GM21367 (cell line): ENCODE measurements around the gene ADCY6.

Source experiments
- ATAC-seq: cut with Tn5 transposase; IDR thresholded peaks from one replicate; pipeline ENCODE4 v1.9.1; 2021; ENCODE audit not compliant: unreplicated experiment

Gene ADCY6

DNA sequence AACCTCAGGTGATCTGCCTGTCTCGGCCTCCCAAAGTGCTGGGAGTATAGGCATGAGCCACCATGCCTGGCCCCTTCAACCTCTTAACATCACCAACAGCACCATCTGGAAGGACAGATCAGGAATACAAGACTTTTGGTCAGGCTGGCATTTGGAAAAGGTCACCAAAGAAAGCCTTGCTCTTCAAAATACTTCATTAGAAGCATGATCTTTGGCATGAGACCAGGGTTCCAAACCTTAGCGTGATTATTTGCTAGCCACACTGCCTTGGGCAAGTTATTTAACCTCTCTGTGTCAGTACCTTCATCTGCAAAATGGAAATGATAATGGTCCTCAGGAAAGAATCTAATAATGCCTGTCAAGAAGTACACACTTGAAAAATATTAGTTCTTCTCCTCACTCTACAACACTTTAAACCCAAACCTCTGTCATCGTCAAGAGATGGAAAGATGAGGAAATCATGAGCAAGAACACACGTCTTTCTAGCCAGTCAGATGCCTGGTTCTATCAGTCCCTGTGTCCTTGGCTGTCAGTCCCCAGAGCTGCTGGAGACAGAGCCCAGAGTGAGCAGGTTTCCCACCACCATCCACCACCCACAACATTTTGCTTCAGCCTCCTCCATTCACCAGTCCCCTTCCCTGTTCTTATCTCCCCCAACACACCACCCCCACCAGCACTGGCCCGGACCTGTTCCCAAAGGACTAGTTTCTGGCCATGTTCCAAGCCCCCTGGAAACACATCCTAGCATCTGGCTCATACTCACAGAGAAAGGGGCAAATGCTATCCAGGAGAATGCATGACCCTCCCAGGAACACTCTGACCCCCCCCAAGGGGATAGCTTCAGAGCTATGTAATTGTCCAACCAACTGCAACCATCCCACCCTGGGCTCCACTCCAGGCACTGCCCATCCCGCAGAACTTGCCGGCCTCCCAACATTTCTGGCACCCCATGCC is 2.0 kb downstream of the ADCY6 start:
- ATAC-seq = no peak

GRCh38 chr12:48783432-48783831 is 5.5 kb downstream of the ADCY6 start:
- ATAC-seq = no peak

DNA sequence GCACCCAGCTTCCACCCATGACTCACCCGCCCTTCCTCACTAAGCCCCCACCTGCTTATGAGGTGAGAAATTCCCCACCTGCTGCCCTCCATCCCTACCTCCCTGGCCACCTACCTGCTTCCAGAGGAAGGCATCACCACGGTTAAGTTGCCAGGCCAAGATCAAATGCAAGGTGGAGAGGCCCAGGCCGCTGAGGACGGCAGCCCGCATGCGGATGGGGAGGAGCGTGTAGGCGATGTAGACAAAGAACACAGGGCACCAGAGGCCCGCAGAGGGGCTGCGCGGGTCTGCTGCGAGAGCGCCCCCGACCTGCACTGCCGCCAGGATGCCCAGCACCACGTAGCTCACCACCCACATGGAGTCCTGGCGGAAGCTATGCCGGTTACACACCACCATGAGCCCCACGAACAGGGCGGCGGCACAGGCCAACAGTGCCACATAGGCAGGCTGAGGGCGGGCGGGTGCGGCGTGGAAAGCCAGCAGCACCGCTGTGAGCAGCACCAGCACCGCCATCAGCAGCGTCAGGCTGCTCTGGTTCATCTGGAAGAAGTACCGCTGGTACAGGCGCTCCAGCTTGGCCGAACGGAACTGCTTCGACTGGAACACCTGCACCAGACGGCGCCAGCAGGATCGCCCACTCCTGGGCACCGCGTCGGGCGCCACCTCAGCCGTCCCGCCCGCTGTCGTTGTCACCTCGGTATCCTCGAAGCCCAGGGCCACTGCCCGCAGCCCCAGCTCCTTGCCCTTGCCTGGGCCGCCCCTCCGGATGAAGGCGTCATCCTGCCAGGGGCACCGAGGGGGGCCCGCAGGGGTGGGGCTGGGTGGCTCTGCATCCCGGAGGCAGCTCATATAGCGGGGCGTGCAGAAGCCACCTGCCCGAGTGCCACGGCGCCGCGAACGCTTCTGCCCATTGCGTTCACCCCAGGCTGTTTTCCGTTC is 6.2 kb downstream of the ADCY6 start:
- no peak for ATAC-seq

DNA sequence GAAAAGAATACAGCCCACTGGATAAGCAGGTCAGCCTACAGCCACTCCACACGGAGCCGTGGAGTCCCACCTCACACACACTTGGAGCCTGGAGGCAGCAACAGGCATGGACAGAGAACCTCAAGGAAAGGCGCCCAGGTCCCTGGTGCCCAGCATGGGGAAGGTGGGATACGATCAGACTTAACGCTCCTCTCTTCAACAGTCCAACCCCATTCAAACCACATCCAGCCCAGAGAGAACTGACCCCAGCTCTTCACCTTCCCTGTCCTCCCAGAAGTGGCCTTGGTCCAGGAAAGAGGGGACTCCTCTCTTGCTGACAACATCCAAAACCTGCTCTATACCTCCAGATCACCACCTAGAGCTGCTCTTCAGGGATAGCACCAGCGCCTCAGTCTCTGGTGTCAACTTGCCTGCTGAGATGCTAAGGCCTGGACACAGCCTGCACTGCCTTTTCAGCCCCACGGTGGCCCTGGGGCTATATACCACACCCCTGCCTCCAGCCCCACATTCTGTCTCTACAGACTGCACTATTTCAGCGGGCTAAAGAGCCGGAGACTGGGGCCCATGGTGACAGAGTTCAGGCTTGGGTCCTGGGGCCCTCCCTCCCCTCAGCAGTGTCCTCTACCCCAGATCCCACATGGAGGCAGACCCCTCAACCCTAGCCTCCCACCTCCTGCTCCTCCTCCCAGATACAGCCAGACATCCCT is 7.0 kb downstream of the ADCY6 start:
- ATAC-seq = no peak

DNA sequence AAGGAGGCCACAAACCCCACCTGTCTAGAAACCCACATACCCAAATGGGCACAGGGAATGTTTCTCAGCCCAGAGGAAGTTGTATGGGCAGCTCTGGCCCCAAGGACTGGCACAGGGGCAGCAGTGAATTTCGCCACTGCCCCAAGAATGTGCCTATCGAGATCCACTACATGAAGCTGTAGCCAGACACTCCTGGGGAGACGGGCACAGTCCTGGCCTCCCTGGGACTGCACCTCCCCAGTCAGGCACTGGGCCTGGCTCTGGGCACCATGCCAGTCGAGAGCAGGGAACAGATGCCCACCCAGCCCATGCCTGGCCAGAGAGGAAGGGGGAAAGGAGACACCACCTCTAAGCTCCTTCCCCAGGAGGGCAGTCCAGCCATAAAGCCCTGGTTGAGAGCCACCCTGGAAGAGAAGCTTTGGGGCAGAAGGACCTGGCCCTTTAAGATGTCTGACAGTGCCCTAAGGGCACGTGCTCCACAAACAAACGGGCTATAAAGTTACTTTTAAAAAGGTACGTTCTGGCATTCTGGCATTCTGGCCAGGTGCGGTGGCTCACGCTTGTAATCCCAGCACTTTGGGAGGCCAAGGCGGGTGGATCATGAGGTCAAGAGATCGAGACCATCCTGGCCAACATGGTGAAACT is 8.4 kb downstream of the ADCY6 start:
- ATAC-seq = no peak

DNA sequence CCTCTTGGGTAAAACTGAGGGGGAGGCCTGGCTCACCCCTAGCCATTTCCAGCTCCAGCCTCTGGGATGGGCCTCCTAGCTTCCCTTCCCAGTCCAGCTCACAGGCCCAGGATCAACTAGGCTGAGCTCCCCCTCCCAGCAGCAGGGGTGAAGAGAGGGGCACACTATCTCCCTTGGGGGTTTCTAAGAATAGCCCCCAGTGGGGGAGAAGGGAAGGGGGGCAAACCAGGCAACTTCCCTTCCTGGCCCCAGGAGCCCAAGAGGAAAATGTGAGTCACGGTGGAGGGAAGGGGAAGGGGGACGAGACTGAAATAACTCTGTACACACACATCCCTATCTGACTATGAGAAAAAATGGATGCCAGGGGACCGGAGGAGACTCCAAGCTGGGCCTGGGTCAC is 9.0 kb downstream of the ADCY6 start:
- ATAC-seq = no peak

- ATAC-seq = no peak
These were observed 11.1 kb downstream of the ADCY6 start for GRCh38 chr12:48777501-48778400.

- no peak for ATAC-seq
These were observed 11.9 kb downstream of the ADCY6 start for GRCh38 chr12:48776956-48777355.

GRCh38 chr12:48775991-48776649 is 12.8 kb downstream of the ADCY6 start:
- no peak for ATAC-seq

- ATAC-seq = no peak
These were observed 13.6 kb downstream of the ADCY6 start for GRCh38 chr12:48775299-48775698.

- ATAC-seq = no peak
These were observed 14.4 kb downstream of the ADCY6 start for GRCh38 chr12:48774516-48774915.

GRCh38 chr12:48773686-48774085 is 15.2 kb downstream of the ADCY6 start:
- ATAC-seq = no peak

DNA sequence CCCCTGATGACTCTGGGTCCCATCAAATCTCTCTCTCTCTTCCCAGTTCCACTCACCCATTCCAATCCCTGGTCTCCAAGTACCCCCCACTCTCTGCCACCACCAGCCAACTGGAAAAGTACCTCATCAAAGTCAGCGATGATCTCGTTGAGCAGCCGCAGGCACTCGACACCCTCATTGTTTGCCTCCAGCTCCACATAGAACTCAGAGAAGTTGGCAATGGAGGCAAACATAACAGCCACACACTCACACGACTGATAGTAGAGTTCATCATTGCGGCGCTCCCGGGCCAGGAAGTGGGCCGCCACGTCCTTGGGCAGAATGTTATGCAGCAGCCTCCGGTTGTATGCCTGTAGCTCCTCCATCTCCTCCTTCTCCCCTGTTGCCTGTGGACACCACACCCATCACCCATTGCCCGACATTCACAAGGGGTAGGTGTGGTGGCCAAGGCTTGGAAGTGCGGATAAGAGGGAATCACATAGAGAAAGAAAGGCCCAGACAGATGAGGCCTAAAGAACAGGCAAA is 17.2 kb downstream of the ADCY6 start:
- no peak for ATAC-seq

DNA sequence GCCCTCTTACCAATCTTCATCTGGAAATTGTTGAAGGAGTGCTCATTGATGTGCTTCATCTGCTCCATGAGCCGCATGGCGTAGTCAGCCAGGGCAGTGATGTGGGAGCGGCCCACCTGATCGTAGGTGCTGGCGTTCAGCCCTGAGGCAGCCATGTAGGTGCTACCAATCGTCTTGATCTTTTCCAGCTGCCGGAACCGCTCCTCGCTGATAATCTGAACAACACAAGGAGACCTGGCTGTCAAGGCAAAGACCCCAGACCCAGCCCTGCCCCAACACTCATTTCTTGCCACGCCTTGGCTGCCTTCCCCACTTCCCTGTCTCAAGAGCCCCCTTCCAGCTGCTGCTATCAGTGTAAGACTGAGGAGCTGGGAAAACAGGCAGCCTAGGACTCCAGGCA is 18.1 kb downstream of the ADCY6 start:
- ATAC-seq = no peak

DNA sequence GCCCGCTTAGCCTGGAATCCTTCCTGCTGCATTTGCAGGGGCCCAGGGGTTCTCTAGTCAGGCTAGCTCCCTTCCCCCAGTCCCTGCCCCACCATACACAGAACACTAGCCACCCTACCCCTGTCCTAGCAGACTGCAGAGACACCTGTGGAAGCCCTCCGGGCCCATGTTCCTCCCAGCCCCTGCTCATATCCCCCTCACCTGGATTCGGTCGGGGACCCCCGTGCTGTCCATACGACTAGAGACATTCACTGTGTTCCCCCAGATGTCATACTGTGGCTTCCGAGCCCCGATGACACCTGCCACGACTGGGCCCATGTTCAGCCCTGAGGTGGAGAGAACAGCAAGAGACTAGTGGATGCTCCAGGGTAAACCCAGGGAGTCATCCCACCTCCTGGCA is 20.2 kb downstream of the ADCY6 start:
- ATAC-seq = no peak

- no peak for ATAC-seq
These were observed 20.7 kb downstream of the ADCY6 start for GRCh38 chr12:48768147-48768546.

GRCh38 chr12:48767521-48767920 is 21.4 kb downstream of the ADCY6 start:
- no peak for ATAC-seq

DNA sequence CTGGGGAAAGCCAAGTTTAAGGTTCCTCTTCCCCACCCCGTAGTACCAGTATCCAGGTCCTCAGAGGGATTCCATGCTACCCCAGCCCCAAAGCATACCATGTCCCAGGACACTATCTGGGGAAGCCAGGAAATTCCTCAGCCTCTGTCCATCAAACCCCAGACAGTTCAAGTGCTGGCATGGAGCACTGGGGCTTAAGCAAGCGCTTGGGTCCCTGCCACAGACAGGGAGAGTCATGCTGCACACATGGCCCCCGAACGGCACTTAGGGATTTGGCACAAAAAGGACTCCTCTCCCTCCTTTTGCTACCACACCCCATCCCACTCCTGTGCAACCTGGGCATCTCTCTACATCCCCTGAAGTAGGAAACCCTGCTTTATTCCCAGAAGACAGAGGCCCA is 21.8 kb downstream of the ADCY6 start:
- no peak for ATAC-seq

DNA sequence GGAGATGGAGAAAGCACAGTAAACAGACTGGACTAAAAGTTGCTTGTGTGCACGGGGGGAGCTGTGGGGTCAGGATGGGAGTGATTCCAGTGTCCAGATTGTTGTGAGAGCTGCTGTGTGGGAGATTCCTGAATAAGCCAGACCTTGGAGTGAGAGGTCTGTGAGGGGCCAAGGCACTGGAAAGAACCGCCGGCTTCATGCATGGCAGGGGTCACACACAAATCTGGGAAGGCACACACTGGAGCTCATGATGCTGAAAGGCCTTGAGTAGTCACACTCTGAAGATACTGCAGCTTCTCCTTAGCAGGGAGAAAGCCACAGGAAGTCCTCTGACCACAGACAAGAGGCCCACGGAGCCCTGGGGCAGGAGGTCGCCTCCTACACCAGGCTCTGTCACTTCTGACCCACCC is 23.1 kb downstream of the ADCY6 start:
- ATAC-seq = no peak
